Activated naive CD4-positive, alpha-beta T cell treated with anti-CD3 and anti-CD28 coated beads, Interleukin-2, amount 10 ng/mL, durations not matched to agents 7 days and 5 days (primary cell): ENCODE results near the gene DOP1A.

Experiments used
- CTCF ChIA-PET: fragments of 350-600 bp; sonication (Branson Sonifier 250); formaldehyde crosslinking; loops from one replicate; lab custom pipeline; 2021; ENCODE audit warnings: antibody characterized with exemption; lab: Charles Lee
- DNase-seq: peaks from one replicate; pipeline ENCODE4 v3.0.0-alpha.2; 2020
- H3K27ac Mint-ChIP-seq: one replicate; pipeline ENCODE4 v1.8.0; 2021; ENCODE audit warnings: mild to moderate bottlenecking, moderate library complexity, mixed read lengths
- H3K27me3 Mint-ChIP-seq: one replicate; pipeline ENCODE4 v1.8.0; 2021; ENCODE audit warnings: mild to moderate bottlenecking, mixed read lengths
- H3K36me3 Mint-ChIP-seq: one replicate; pipeline ENCODE4 v1.8.0; 2021; ENCODE audit warnings: mixed read lengths
- H3K4me1 Mint-ChIP-seq: one replicate; pipeline ENCODE4 v1.8.0; 2021; ENCODE audit warnings: mixed read lengths
- H3K4me3 Mint-ChIP-seq: one replicate; pipeline ENCODE4 v1.8.0; 2021; ENCODE audit warnings: mild to moderate bottlenecking, moderate library complexity, mixed read lengths
- H3K9me3 Mint-ChIP-seq: one replicate; pipeline ENCODE4 v1.8.0; 2021; ENCODE audit warnings: mixed read lengths

DOP1A gene

GRCh38 chr6:83098589-83098988, 31.1 kb downstream of the DOP1A start:
- peaks cover 18% of the 10 kb centered on the region for H3K36me3 Mint-ChIP-seq
- no peaks in the 10 kb centered on the region for H3K9me3 Mint-ChIP-seq

GRCh38 chr6:83108378-83108777, 40.9 kb downstream of the DOP1A start:
- H3K9me3 Mint-ChIP-seq = peaks cover 2% of the 10 kb centered on the region
- no peaks in the 10 kb centered on the region for H3K4me1 Mint-ChIP-seq
- CTCF ChIA-PET = no interaction called here
- H3K27me3 Mint-ChIP-seq = no peaks in the 10 kb centered on the region
- DNase-seq = no peak
- H3K36me3 Mint-ChIP-seq = peaks cover 26% of the 10 kb centered on the region
- H3K27ac Mint-ChIP-seq = no peak overlapping the region
- H3K4me3 Mint-ChIP-seq = no peak overlapping the region

More at GRCh38 chr6:83098589-83098988, 31.1 kb downstream of the DOP1A start:
- Mint-ChIP-seq H3K4me3 (no peak overlapping the region), H3K4me1 (no peaks in the 10 kb centered on the region), H3K27ac (no peak overlapping the region), H3K27me3 (no peaks in the 10 kb centered on the region)
- DNase-seq = no peak
- CTCF ChIA-PET = interaction anchor here (1.3 kb wide), 1 partner anchor 33 kb away, joined by 3 read pairs; the partner anchor contains the start of gene UBE3D

GRCh38 chr6:83113258-83113657, 45.8 kb downstream of the DOP1A start:
- no peak overlapping the region for H3K27ac Mint-ChIP-seq
- CTCF ChIA-PET = no interaction called here
- peaks cover 11% of the 10 kb centered on the region for H3K36me3 Mint-ChIP-seq
- DNase-seq = no peak
- no peaks in the 10 kb centered on the region for H3K4me1 Mint-ChIP-seq
- no peak overlapping the region for H3K4me3 Mint-ChIP-seq
- H3K9me3 Mint-ChIP-seq = no peaks in the 10 kb centered on the region
- H3K27me3 Mint-ChIP-seq = no peaks in the 10 kb centered on the region

GRCh38 chr6:83114164-83114563, 46.7 kb downstream of the DOP1A start:
- no peak overlapping the region for H3K27ac Mint-ChIP-seq
- no peaks in the 10 kb centered on the region for H3K9me3 Mint-ChIP-seq
- H3K4me3 Mint-ChIP-seq = no peak overlapping the region
- H3K4me1 Mint-ChIP-seq = no peaks in the 10 kb centered on the region
- DNase-seq = no peak
- CTCF ChIA-PET = no interaction called here
- no peaks in the 10 kb centered on the region for H3K27me3 Mint-ChIP-seq
- H3K36me3 Mint-ChIP-seq = peaks cover 11% of the 10 kb centered on the region

GRCh38 chr6:83117802-83118201, 50.3 kb downstream of the DOP1A start:
- H3K9me3 Mint-ChIP-seq = no peaks in the 10 kb centered on the region
- no peak overlapping the region for H3K4me3 Mint-ChIP-seq
- peaks cover 8% of the 10 kb centered on the region for H3K36me3 Mint-ChIP-seq
- DNase-seq = no peak
- CTCF ChIA-PET = interaction anchor here (2.2 kb wide), 1 partner anchor 52 kb away, joined by 6 read pairs; no protein-coding TSS in a partner anchor
- no peak overlapping the region for H3K27ac Mint-ChIP-seq
- H3K4me1 Mint-ChIP-seq = no peaks in the 10 kb centered on the region
- no peaks in the 10 kb centered on the region for H3K27me3 Mint-ChIP-seq

GRCh38 chr6:83119742-83120300, 52.4 kb downstream of the DOP1A start:
- CTCF ChIA-PET = no interaction called here
- no peak for DNase-seq
- no peak overlapping the region for H3K4me3 Mint-ChIP-seq
- no peaks in the 10 kb centered on the region for H3K9me3 Mint-ChIP-seq
- H3K27ac Mint-ChIP-seq = no peak overlapping the region
- H3K4me1 Mint-ChIP-seq = no peaks in the 10 kb centered on the region
- H3K36me3 Mint-ChIP-seq = peaks cover 13% of the 10 kb centered on the region
- no peaks in the 10 kb centered on the region for H3K27me3 Mint-ChIP-seq

- Mint-ChIP-seq H3K4me1 (no peaks in the 10 kb centered on the region), H3K4me3 (no peak overlapping the region), H3K9me3 (no peaks in the 10 kb centered on the region), H3K36me3 (peaks cover 28% of the 10 kb centered on the region), H3K27ac (no peak overlapping the region), H3K27me3 (no peaks in the 10 kb centered on the region)
- no peak for DNase-seq
- CTCF ChIA-PET = no interaction called here
Observed at GRCh38 chr6:83124553-83124952, 57.1 kb downstream of the DOP1A start.

GRCh38 chr6:83125425-83125824, 58.0 kb downstream of the DOP1A start:
- H3K4me1 Mint-ChIP-seq = no peaks in the 10 kb centered on the region
- H3K36me3 Mint-ChIP-seq = peaks cover 27% of the 10 kb centered on the region
- no peak for DNase-seq
- H3K4me3 Mint-ChIP-seq = no peak overlapping the region
- no peak overlapping the region for H3K27ac Mint-ChIP-seq
- H3K9me3 Mint-ChIP-seq = no peaks in the 10 kb centered on the region
- CTCF ChIA-PET = no interaction called here
- H3K27me3 Mint-ChIP-seq = no peaks in the 10 kb centered on the region

- Mint-ChIP-seq H3K9me3 (no peaks in the 10 kb centered on the region), H3K36me3 (peaks cover 27% of the 10 kb centered on the region), H3K27me3 (no peaks in the 10 kb centered on the region), H3K27ac (no peak overlapping the region), H3K4me3 (no peak overlapping the region), H3K4me1 (no peaks in the 10 kb centered on the region)
- DNase-seq = no peak
- CTCF ChIA-PET = no interaction called here
Observed at GRCh38 chr6:83126223-83126622, 58.8 kb downstream of the DOP1A start.

- no peaks in the 10 kb centered on the region for H3K27me3 Mint-ChIP-seq
- DNase-seq = no peak
- H3K4me3 Mint-ChIP-seq = no peak overlapping the region
- peaks cover 27% of the 10 kb centered on the region for H3K36me3 Mint-ChIP-seq
- no peak overlapping the region for H3K27ac Mint-ChIP-seq
- no peaks in the 10 kb centered on the region for H3K4me1 Mint-ChIP-seq
- H3K9me3 Mint-ChIP-seq = no peaks in the 10 kb centered on the region
- CTCF ChIA-PET = no interaction called here
Observed at GRCh38 chr6:83126807-83127206, 59.3 kb downstream of the DOP1A start.

- no peak for DNase-seq
- no peak overlapping the region for H3K27ac Mint-ChIP-seq
- no peaks in the 10 kb centered on the region for H3K9me3 Mint-ChIP-seq
- no peaks in the 10 kb centered on the region for H3K4me1 Mint-ChIP-seq
- CTCF ChIA-PET = no interaction called here
- peaks cover 26% of the 10 kb centered on the region for H3K36me3 Mint-ChIP-seq
- H3K4me3 Mint-ChIP-seq = no peak overlapping the region
- H3K27me3 Mint-ChIP-seq = no peaks in the 10 kb centered on the region
Observed at GRCh38 chr6:83127258-83127657, 59.8 kb downstream of the DOP1A start.

- Mint-ChIP-seq H3K4me3 (no peak overlapping the region), H3K36me3 (peaks cover 26% of the 10 kb centered on the region), H3K4me1 (no peaks in the 10 kb centered on the region)
Observed at GRCh38 chr6:83127976-83128375, 60.5 kb downstream of the DOP1A start.

GRCh38 chr6:83132121-83132520, 64.7 kb downstream of the DOP1A start:
- no peak overlapping the region for H3K4me3 Mint-ChIP-seq
- H3K36me3 Mint-ChIP-seq = peaks cover 11% of the 10 kb centered on the region
- no peaks in the 10 kb centered on the region for H3K4me1 Mint-ChIP-seq
- no peaks in the 10 kb centered on the region for H3K27me3 Mint-ChIP-seq
- DNase-seq = no peak
- CTCF ChIA-PET = no interaction called here
- no peak overlapping the region for H3K27ac Mint-ChIP-seq
- no peaks in the 10 kb centered on the region for H3K9me3 Mint-ChIP-seq

More at GRCh38 chr6:83127976-83128375, 60.5 kb downstream of the DOP1A start:
- no peaks in the 10 kb centered on the region for H3K27me3 Mint-ChIP-seq
- no peak overlapping the region for H3K27ac Mint-ChIP-seq
- CTCF ChIA-PET = no interaction called here
- H3K9me3 Mint-ChIP-seq = no peaks in the 10 kb centered on the region
- no peak for DNase-seq

- no peak overlapping the region for H3K4me3 Mint-ChIP-seq
- peaks cover 4% of the 10 kb centered on the region for H3K4me1 Mint-ChIP-seq
- CTCF ChIA-PET = no interaction called here
- no peaks in the 10 kb centered on the region for H3K27me3 Mint-ChIP-seq
- peaks cover 22% of the 10 kb centered on the region for H3K36me3 Mint-ChIP-seq
- DNase-seq = no peak
- no peak overlapping the region for H3K27ac Mint-ChIP-seq
- H3K9me3 Mint-ChIP-seq = no peaks in the 10 kb centered on the region
Observed at GRCh38 chr6:83138118-83138722, 70.7 kb downstream of the DOP1A start.

GRCh38 chr6:83138758-83139157, 71.3 kb downstream of the DOP1A start:
- peaks cover 4% of the 10 kb centered on the region for H3K4me1 Mint-ChIP-seq
- DNase-seq = no peak
- no peaks in the 10 kb centered on the region for H3K27me3 Mint-ChIP-seq
- peaks cover 27% of the 10 kb centered on the region for H3K36me3 Mint-ChIP-seq
- CTCF ChIA-PET = no interaction called here
- H3K4me3 Mint-ChIP-seq = no peak overlapping the region
- H3K27ac Mint-ChIP-seq = no peak overlapping the region
- H3K9me3 Mint-ChIP-seq = no peaks in the 10 kb centered on the region
